Measurements from ENCODE around the gene PHACTR3. TPM values are rescaled to one million over a fixed set of nuclear protein-coding genes. Genes with fewer than 3 reads are reported as not detected.

The PHACTR3 gene
- total RNA-seq, 1 experiment from 2014 or later, result 0.10 TPM

DNA sequence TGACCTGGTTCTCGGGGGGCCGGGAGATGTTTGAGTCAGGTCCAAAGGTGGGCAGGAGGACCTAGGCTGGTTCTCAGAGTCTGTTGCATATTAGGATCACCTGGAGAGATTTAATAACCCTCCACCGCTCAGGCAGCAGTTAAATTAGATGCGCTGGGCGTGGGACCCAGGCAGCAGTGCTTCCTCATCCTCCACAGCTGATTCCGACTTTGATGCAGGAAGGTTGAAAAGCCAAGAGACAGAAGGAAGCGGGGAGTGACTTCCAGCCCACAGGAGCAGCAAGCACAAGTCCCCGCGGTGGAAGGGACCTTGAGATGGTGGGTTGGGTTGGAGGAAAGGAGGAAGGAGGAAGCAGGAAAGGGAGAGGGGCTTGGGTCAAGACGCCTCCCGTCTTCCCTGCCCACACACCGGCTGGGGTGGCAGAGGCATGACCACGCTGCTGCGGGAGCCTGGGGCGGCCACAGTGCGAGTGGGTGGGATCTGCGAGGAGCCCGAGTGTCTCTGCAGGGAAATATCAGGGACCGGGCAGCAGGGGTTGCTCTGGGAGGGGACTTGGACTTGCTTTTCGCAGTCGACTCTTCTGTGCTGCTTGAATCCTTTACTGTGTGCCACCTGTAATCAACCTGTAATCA is 146.0 kb downstream of the PHACTR3 start:
- H3K27me3 ChIP-seq (ENCODE audit: control insufficient read depth, insufficient read depth, low read length), result peaks cover 5% of the 10 kb centered on the region; the same call in 1 of the 2 replicates
- CTCF ChIA-PET, result no interaction called here

GRCh38 chr20:59751075-59751711 is 146.9 kb downstream of the PHACTR3 start:
- no peaks in the 10 kb centered on the region for H3K36me3 ChIP-seq (ENCODE audit: control insufficient read depth, insufficient read depth, low read length)
- ATAC-seq (peak; percentile 96), DNase-seq (ENCODE audit: low read depth, low spot score) (peak; percentile 5)
- TF ChIP-seq CTCF (IDR thresholded peaks at IDR 0.05) (peak; percentile 91), SIN3A (IDR thresholded peaks at IDR 0.05; ENCODE audit: borderline replicate concordance, insufficient read depth, low read depth, low read length) (no peak)
- TF ChIP-seq, protein P1, sequence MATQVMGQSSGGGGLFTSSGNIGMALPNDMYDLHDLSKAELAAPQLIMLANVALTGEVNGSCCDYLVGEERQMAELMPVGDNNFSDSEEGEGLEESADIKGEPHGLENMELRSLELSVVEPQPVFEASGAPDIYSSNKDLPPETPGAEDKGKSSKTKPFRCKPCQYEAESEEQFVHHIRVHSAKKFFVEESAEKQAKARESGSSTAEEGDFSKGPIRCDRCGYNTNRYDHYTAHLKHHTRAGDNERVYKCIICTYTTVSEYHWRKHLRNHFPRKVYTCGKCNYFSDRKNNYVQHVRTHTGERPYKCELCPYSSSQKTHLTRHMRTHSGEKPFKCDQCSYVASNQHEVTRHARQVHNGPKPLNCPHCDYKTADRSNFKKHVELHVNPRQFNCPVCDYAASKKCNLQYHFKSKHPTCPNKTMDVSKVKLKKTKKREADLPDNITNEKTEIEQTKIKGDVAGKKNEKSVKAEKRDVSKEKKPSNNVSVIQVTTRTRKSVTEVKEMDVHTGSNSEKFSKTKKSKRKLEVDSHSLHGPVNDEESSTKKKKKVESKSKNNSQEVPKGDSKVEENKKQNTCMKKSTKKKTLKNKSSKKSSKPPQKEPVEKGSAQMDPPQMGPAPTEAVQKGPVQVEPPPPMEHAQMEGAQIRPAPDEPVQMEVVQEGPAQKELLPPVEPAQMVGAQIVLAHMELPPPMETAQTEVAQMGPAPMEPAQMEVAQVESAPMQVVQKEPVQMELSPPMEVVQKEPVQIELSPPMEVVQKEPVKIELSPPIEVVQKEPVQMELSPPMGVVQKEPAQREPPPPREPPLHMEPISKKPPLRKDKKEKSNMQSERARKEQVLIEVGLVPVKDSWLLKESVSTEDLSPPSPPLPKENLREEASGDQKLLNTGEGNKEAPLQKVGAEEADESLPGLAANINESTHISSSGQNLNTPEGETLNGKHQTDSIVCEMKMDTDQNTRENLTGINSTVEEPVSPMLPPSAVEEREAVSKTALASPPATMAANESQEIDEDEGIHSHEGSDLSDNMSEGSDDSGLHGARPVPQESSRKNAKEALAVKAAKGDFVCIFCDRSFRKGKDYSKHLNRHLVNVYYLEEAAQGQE (IDR thresholded peaks at IDR 0.05; ENCODE audit: insufficient read depth in 1 of 2, low read depth in 2 of 2, low read length in 1 of 2), result 0 out of 4 replicates have a peak, but pooled peaks of 1 of the 2 experiments have one; percentile 7
- POLR2A ChIA-PET, result no interaction called here
- in situ Hi-C loops (cut with HindIII; ENCODE audit: low pct_unique_long_range_greater_than_20kb, low sequenced_read_pairs) (no loop called here), intact Hi-C loops (cut with micrococcal nuclease; ENCODE audit: unreplicated experiment) (loop anchor here (1.0 kb wide), 2 partner anchors 152 to 180 kb away; no protein-coding TSS in a partner anchor)
- no peaks in the 10 kb centered on the region for H3K4me1 ChIP-seq (ENCODE audit: control insufficient read depth, insufficient read depth, low read length)
- no peak overlapping the region for H3K27ac ChIP-seq (ENCODE audit: low read length)
- CTCF ChIA-PET, result interaction anchor here (0.6 kb wide), 1 partner anchor 204 kb away, joined by 11 read pairs; no protein-coding TSS in a partner anchor
- no peak overlapping the region for H3K4me3 ChIP-seq (ENCODE audit: low read depth in 2 of 2, low read length in 2 of 2)
- H3K9me3 ChIP-seq (ENCODE audit: control insufficient read depth, insufficient read depth, low read depth, low read length), result no peaks in the 10 kb centered on the region
- H3K27me3 ChIP-seq (ENCODE audit: control insufficient read depth, insufficient read depth, low read length), result peaks cover 5% of the 10 kb centered on the region; the same call in 1 of the 2 replicates
- BruUV-seq (replicated peaks), result no TSS peak

More for the DNA sequence above, 146.0 kb downstream of the PHACTR3 start:
- intact Hi-C loops (cut with micrococcal nuclease; ENCODE audit: unreplicated experiment), result no loop called here
- BruUV-seq (replicated peaks), result no TSS peak
- Histone ChIP-seq H3K4me1 (ENCODE audit: control insufficient read depth, insufficient read depth, low read length) (no peaks in the 10 kb centered on the region), H3K36me3 (ENCODE audit: control insufficient read depth, insufficient read depth, low read length) (no peaks in the 10 kb centered on the region), H3K9me3 (ENCODE audit: control insufficient read depth, insufficient read depth, low read depth, low read length) (no peaks in the 10 kb centered on the region), H3K4me3 (ENCODE audit: low read depth in 2 of 2, low read length in 2 of 2) (no peak overlapping the region), H3K27ac (ENCODE audit: low read length) (no peak overlapping the region)
- DNase-seq (ENCODE audit: low read depth, low spot score) (no peak), ATAC-seq (no peak; the same call in 1 of the 2 replicates)
- in situ Hi-C loops (cut with HindIII; ENCODE audit: low pct_unique_long_range_greater_than_20kb, low sequenced_read_pairs), result no loop called here
- no peak for TF ChIP-seq CTCF (IDR thresholded peaks at IDR 0.05)
- TF ChIP-seq, protein P1 (IDR thresholded peaks at IDR 0.05; ENCODE audit: insufficient read depth in 1 of 2, low read depth in 2 of 2, low read length in 1 of 2), result no peak
- TF ChIP-seq POLR2AphosphoS5 (IDR thresholded peaks at IDR 0.05; ENCODE audit: low read depth, low read length), result no peak
- no peak for TF ChIP-seq TCF7L2 (IDR thresholded peaks at IDR 0.05; ENCODE audit: low read depth, low read length)
- TF ChIP-seq SIN3A (IDR thresholded peaks at IDR 0.05; ENCODE audit: borderline replicate concordance, insufficient read depth, low read depth, low read length), result no peak
- POLR2A ChIA-PET, result no interaction called here
